T-helper 9 cell (primary cell): ENCODE data around the gene TMEM221.
A peak's percentile ranks its signal among the peaks of the same experiment; 100 is the strongest.

ENCODE experiments used
- DNase-seq: peaks from one replicate; pipeline ENCODE4 v3.0.0-alpha.2; 2020

The TMEM221 gene

GRCh38 chr19:17441241-17442021, 7.0 kb downstream of the TMEM221 start:
- no peak for DNase-seq

GRCh38 chr19:17436874-17437267, 11.6 kb downstream of the TMEM221 start:
- DNase-seq = no peak

GRCh38 chr19:17436094-17436873, 12.2 kb downstream of the TMEM221 start:
- DNase-seq = no peak

GRCh38 chr19:17435218-17435617, 13.2 kb downstream of the TMEM221 start:
- no peak for DNase-seq

DNA sequence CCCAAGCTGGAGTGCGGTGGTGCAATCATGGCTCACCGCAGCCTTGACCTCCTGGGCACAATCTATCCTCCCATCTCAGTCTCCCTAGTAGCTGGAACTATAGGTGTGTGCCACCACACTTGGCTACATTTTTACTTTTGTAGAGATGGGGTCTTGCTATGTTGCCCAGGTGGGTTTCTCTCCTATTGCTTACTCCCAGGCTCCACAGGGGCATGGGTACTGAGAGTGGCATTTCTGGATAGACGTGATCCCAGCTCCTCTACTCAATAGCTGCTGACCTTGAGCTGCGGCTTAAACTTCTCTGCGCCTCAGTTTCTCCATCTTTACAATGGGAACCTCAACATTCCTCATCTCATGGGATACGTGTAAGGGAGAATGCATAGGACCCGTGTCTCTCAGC, 17.1 kb downstream of the TMEM221 start:
- no peak for DNase-seq

GRCh38 chr19:17429641-17430113, 18.8 kb downstream of the TMEM221 start:
- DNase-seq = no peak

DNA sequence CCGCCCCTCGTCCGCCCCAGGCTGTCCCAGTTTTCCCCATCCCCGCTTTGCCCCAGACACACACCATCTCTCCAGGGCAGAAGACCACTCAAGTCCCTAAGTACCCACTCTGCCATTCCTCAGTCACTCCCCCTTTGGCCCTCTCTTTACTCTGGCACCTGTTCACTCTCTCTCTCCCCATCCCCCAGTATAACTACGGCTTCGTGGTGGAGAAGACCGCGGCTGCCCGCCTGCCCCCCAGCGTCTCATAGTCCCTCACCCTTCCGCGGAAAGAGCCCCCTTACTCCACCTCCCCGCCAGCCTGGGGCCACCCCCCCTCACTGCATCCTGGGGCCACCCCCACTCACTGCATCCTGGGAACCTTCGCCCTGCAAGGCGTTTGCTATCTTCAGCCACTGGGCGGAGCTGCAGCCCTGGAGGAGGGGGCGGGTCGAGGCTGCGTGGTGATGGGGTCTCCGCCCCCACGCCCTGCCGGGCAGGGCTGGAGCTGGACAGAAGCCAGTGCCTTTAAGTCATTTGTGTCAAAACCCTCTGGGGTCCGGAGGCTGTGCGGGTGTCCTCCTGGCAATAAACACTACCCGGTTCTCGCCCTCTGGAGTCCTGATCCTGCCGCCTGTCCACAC, 23.6 kb downstream of the TMEM221 start:
- DNase-seq = no peak

GRCh38 chr19:17423429-17424208, 24.8 kb downstream of the TMEM221 start:
- DNase-seq = no peak

DNA sequence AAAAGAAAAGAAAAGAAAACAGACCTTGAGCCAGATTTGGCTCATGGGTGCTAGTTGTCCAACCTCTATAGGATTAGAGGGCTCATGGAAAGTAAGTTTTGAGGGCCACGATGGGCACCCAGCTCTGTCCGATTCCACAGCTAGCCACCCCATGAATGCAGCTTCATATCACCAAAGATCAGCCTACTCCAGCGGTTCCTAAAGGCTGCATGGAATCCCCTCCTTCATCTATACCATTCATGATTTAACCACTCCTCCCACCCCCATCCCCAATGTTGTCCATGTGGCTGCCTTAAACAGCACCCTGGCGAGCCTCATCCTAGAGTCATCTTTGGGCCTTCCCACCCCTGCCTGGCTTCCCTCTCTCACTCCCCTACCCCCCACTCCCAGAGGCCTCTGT, 26.5 kb downstream of the TMEM221 start:
- DNase-seq = no peak

GRCh38 chr19:17420475-17420924, 28.0 kb downstream of the TMEM221 start:
- DNase-seq = no peak

DNA sequence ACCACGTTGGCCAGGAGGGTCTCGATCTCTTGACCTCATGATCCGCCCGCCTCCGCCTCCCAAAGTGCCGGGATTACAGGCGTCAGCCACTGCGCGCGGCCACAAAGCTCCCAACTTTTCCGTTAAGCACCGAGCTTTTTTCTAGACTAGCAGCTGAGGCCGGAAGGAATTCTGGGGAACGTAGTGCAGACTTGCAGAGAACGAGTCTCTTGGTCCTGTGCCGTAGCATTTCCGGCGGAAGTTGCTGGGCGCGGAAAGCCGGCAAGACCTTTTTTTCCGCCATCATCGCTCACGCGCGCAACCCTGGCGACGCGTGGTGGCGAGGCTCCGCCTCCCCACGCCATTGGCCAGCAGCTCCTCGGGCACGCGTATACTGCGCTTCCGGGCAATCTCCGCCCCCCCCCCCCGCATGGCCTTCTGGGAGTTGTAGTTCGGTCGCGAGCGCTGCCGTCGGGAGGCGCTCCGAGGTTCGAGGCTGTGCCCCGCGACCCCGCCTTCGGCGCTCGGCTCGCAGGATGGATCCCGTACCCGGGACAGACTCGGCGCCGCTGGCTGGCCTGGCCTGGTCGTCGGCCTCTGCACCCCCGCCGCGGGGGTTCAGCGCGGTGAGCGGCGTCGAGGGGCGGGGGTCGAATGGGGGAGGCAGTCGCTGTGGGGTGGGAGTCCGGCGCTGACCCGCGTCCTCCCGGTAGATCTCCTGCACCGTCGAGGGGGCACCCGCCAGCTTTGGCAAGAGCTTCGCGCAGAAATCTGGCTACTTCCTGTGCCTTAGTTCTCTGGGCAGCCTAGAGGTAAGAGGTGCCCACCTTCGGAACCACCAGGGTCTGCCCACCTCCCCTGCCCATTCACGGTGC, 28.6 kb downstream of the TMEM221 start, which contains the start of gene MVB12A:
TSS of gene MVB12A (plus strand) at position 427 of the 854 bp plus-strand sequence. CDS start at position 516, 89 bp downstream.
- peak; percentile 91 for DNase-seq

- no peak for DNase-seq
Measured at GRCh38 chr19:17419154-17419620, 29.3 kb downstream of the TMEM221 start.

DNA sequence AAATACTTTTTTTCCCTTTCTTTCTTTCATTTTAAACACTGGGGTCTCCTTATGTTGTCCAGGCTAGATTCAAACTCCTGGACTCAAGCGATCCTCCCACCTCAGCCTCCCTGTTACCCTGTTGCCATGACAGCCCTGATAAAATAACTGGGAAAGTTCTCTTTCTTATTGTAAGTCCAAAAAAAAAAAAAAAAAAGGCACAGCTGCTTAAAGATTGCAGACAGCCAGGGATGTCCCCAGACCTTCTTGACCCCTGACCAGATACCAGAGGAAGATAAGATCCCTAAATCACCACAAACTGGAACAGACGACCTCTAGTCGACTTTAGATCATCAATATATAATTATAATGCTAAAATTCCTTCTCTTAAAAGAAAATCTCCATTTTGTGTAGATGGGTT, 29.8 kb downstream of the TMEM221 start:
- no peak for DNase-seq

DNA sequence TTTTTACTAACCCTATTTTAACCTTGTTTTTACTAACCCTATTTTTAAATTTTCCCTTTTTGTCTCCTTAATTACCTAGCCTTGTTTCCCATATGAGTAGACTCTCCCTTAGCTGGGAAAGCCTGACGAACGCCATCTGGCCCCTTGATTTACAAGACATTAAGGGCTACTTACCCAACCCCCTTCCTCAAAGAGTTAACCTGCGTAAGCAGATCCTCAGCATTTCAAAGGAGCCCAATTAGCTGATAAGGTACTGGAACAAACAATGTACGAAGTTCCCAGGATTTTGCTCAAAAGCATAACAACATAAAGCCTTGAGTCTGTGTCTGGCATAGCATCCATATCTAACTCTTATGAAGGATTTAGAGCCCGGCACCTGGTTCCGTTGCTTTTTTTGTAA, 33.3 kb downstream of the TMEM221 start:
- no peak for DNase-seq

GRCh38 chr19:17414097-17414496, 34.4 kb downstream of the TMEM221 start:
- no peak for DNase-seq

DNA sequence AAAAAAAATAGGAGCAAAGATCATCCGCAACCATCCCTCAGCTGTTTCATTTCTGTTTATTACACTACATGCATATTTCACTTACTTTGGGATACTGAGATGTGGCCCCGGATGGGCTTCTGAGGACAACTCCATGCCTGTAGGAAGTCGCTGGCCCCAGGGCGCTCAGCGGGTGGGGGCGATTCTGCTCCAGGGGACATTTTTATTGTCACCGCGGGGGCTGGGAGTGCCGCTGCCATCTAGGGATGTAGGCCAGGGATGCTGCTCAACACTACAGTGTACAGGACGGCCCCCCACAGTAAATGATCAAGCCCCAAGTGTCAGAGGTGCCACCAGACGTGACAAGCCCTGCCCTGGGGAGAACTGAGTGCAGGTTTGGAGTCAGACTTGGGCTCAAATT, 36.7 kb downstream of the TMEM221 start:
- DNase-seq = no peak

DNA sequence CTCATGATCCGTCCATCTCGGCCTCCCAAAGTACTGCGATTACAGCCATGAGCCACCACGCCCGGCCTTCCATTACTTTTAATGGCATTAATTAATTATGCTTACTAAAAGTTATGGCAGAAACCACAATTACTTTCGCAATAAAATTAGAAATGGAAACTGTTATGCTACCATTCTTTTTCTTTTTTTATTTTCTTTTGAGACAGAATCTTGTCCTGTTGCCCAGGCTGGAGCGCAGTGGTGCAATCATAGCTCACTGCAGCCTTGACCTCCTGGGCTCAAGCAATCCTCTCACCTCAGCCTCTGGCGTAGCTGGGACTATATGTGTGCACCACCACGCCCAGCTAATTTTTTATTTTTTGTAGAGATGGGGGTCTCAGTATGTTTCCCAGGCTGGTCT, 38.5 kb downstream of the TMEM221 start:
- no peak for DNase-seq

DNA sequence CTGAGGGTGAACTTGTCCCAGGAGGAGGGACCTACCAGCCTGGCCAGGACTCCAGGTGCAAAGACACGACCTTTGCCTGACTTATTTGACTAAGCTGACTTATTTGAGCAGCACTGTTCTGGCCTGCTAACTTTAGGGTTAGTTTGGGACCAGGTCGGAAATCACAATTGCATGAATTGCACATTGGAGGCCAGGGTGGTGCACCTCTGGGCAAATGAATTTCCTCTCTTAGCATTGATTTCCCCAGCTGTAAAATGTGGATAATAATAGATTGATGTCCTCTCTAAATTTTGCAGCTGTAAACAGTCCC, 41.6 kb downstream of the TMEM221 start:
- DNase-seq = no peak

DNA sequence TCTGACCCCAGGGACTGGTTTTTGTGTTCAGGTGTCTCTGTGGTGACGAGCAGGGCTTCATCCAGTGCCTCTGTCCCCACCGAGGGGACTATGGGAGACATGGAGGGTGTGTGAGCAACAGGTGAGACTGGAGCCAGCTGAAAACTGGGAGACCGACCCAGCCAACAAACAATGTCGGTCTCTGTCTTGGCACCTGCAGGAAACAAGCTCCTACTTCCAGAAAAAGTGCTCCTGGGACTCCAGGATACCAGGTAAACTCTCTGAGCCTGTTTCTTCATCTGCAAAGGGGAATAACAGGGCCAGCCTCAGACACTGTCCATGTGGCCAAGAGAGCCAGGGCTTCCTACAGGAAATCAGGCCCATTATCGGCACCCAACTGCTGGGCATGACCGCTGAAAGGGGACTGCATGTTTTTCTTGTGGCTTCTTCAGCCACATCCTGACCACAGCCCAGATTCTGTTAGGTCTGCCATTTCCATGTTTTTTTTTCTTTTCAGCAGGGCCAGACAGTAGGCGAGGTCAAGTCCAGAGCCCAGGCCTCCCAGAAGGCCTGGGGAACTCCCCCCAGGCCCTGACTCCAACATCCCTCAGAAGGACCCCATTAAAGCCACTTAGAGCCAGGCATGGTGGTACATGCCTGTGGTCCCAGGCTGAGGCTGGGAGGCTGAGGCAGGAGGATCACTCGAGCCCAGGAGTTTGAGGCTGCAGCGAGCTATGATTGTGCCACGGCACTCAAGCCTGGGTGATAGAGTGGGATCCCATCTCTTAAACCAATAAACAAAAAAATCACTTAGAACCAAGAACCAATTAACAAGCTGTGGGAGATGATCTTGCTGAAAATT, 42.2 kb downstream of the TMEM221 start:
- DNase-seq = no peak

- DNase-seq = no peak
Measured at GRCh38 chr19:17405250-17406045, 43.0 kb downstream of the TMEM221 start, which contains the start of gene BST2. BST2 (minus strand) TSS chr19:17405630; CDS start chr19:17405575, 55 bp downstream.
